Suprapubic skin (tissue), 3 donors: Measurements from ENCODE around the gene CHRNE.

Experiments used
- CTCF ChIP-seq, 2 donors: fragments of 200-600 bp in 1 of 2; fragments of 450-650 bp in 1 of 2; sonication (generic) in 1 of 2; IDR thresholded peaks; one replicate each; pipeline ENCODE4 v1.5.1; 2016 to 2019; ENCODE audit warnings: antibody characterized with exemption in 2 of 2, mild to moderate bottlenecking in 1 of 2, moderate library complexity in 1 of 2
- POLR2A ChIP-seq, 2 donors: fragments of 450-650 bp; IDR thresholded peaks; one replicate each; pipeline ENCODE4 v1.6.1; 2017; ENCODE audit warnings: antibody characterized with exemption in 2 of 2, mild to moderate bottlenecking in 2 of 2, moderate library complexity in 2 of 2

- TF ChIP-seq CTCF (IDR thresholded peaks at IDR 0.05) (no peak), POLR2A (IDR thresholded peaks at IDR 0.05) (no peak)
Measured at GRCh38 chr17:4886830-4887229, 16.1 kb downstream of the CHRNE start.
